ENCODE data around the gene TMSB4X. TPM values are rescaled to one million over a fixed set of nuclear protein-coding genes. Genes with fewer than 3 reads are reported as not detected.
A peak's percentile ranks its signal among the peaks of the same experiment; 100 is the strongest.
"Not testable (repeated sequence)": the region's sequence is repeated elsewhere in the genome, so short reads cannot be mapped to it uniquely, and the experiment has no call there.

Gene TMSB4X
- total RNA-seq, 4 donors from 2014 or later: 1,261 to 2,736 (median 1,532) TPM

DNA sequence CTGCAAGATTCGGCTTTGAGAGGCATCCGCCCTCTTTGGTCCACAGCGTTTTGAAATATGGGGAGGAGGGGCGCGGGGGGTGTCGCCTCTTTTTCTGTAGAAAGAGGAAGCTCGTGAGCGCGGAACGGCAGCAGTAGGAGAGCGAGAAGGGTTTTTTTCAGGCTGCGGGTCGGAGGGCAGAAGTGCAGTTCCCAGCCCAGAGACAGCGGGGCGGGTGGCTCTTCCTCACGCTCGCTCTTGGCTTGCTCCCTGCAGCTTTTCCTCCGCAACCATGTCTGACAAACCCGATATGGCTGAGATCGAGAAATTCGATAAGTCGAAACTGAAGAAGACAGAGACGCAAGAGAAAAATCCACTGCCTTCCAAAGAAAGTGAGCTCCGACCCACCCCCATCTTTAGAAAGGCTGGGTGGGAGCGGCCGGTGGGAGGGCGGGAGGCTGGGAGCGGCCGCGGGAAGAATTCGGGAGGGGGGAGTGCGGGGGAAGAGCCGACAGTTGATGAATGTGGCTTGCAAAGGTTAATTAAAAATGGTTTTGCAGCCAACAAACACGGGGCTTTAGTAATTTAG, 1.2 kb downstream of the TMSB4X start:
- intact Hi-C loops (cut with DNase I; ENCODE audit: low total_unique reads): no loop called here
- TF ChIP-seq, protein P1, sequence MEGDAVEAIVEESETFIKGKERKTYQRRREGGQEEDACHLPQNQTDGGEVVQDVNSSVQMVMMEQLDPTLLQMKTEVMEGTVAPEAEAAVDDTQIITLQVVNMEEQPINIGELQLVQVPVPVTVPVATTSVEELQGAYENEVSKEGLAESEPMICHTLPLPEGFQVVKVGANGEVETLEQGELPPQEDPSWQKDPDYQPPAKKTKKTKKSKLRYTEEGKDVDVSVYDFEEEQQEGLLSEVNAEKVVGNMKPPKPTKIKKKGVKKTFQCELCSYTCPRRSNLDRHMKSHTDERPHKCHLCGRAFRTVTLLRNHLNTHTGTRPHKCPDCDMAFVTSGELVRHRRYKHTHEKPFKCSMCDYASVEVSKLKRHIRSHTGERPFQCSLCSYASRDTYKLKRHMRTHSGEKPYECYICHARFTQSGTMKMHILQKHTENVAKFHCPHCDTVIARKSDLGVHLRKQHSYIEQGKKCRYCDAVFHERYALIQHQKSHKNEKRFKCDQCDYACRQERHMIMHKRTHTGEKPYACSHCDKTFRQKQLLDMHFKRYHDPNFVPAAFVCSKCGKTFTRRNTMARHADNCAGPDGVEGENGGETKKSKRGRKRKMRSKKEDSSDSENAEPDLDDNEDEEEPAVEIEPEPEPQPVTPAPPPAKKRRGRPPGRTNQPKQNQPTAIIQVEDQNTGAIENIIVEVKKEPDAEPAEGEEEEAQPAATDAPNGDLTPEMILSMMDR (IDR thresholded peaks at IDR 0.05): no peak
- TF ChIP-seq POLR2A (IDR thresholded peaks at IDR 0.05): no peak
- 0 to 21% methylated on average over 28 to 34 of the region's 34 CpGs for WGBS, 2 donors
- H3K4me3 ChIP-seq (ENCODE audit: low read depth, poor library complexity, severe bottlenecking): peak overlapping the region; percentile 65
- no peak for DNase-seq (ENCODE audit: low spot score in 2 of 2)

DNA sequence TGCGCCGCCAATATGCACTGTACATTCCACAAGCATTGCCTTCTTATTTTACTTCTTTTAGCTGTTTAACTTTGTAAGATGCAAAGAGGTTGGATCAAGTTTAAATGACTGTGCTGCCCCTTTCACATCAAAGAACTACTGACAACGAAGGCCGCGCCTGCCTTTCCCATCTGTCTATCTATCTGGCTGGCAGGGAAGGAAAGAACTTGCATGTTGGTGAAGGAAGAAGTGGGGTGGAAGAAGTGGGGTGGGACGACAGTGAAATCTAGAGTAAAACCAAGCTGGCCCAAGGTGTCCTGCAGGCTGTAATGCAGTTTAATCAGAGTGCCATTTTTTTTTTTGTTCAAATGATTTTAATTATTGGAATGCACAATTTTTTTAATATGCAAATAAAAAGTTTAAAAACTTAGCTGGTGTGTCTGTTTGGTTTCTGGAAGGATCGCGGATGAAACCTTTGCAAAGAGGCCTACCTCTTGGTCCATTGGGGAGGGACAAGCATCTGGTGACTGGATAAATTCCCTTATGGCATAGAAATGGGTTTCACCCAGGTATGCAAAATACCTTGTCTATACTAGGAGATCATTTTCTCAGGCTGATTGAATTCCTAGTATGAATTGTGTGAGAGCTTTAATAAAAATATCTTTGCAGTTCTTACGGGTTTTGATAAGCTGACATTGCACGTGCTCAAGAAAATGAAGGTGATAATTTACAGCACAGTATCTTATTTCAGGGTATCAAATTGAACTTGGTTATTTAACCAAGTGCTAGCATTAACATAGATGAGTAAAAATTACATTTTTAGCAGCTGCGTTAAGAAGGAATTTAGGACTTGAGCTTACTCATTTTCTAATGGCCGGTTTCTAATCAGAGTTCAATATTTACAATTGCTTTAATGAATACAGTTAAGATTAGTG, 2.2 kb downstream of the TMSB4X start:
- DNase-seq (ENCODE audit: low spot score in 2 of 2); H3K4me3 ChIP-seq (ENCODE audit: low read depth, poor library complexity, severe bottlenecking); intact Hi-C loops (cut with DNase I; ENCODE audit: low total_unique reads): not testable (repeated sequence)
- WGBS, 2 donors: 15 to 43% methylated on average over 12 of the region's 12 CpGs

DNA sequence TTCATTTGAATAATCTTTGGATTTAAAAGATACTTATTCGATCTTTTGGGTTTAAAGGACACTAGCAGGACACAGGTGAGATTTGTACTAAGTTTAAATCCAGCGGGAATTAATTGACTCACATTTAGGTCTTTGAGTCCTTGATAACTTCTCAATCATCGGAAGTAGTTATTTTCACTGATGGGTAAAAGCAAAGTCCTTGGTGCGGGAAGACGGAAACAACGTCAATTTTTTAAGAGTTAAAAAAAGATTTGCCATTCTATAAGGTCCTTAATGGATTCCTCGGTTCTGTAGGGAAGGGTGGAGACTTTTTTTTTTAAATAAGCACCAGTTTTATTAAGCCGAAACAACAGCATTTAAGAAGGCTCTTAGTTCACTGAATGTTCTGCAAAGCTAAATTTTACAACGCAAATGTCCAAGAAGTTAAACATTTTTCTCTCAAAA, 2.9 kb downstream of the TMSB4X start:
- TF ChIP-seq, protein P1 (IDR thresholded peaks at IDR 0.05): no peak
- no peak for TF ChIP-seq POLR2A (IDR thresholded peaks at IDR 0.05)
- intact Hi-C loops (cut with DNase I; ENCODE audit: low total_unique reads): no loop called here
- 29 to 49% methylated on average over 9 of the region's 9 CpGs for WGBS, 2 donors
- H3K4me3 ChIP-seq (ENCODE audit: low read depth, poor library complexity, severe bottlenecking): no peak overlapping the region
- no peak for DNase-seq (ENCODE audit: low spot score in 2 of 2)

DNA sequence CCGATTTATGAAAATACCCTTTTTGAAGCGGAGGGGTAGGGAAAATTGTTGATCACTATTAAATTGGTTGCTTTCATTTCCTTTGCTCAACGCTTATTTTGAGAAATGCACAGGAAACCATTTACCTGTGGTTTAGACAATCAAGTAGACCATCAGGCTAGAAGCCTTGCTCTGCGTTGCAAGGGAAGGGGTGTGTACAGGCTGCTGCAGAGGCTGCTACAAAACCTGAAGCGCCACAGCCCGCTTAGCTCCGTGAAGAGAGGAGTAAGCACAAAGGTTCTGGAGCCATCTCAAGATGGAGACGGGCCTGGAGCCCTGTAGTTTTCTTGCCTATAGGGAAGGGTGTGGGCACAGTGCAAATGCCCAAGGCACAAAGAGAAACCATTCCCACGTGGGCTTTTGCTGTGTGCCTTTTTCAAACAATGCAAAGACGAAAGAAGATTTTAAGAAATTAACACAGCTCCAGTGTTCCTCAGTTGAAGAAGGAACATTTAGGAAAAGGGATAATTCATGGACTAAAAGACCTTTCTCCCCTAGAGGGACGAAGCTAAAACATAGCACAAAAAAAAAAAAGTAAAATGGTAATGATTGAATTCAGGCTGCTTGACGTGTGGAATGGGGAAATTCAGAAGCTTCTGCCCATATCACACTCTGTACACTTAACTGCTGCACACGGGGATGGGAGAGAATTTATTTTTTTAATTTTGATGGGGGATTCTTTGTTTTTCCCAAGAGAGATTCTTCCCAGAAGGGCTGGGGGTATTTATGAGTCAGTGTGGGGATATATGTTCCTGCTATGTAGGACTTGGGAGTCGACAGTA, 3.5 kb downstream of the TMSB4X start:
- no peak overlapping the region for H3K4me3 ChIP-seq (ENCODE audit: low read depth, poor library complexity, severe bottlenecking)
- WGBS, 2 donors: 8 to 29% methylated on average over 14 of the region's 14 CpGs
- TF ChIP-seq POLR2A (IDR thresholded peaks at IDR 0.05): no peak
- TF ChIP-seq, protein P1 (IDR thresholded peaks at IDR 0.05): no peak
- intact Hi-C loops (cut with DNase I; ENCODE audit: low total_unique reads): no loop called here
- DNase-seq (ENCODE audit: low spot score in 2 of 2): peak in 1 of 2 donors; percentile 90

DNA sequence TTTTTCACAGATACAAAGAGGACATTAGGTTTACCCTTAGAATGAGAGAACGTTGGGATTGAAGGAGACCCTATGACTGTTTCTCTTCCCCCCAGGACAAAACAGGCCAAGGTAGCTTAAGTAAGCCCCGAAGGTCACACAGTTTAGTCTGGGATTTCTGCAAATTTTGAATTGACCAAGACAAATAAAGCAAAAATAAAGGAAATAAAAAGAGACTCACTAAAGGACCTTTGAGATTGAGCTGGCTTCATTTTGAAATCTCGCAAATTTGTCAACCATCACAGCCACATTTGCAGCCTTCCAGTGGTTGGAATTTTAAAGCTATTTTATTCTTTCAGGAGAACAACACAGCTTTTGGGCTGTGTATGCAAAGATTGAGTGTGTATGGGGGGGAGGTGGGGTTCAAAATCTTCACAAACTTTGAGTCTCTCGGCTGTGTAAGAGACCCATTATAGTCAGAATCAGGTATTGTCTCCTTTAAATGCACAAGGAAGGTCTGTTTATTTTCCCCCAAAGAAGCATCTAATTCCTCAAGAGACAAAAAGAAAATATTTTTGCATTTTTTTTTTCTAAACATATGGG, 4.2 kb downstream of the TMSB4X start:
- intact Hi-C loops (cut with DNase I; ENCODE audit: low total_unique reads): no loop called here
- TF ChIP-seq, protein P1 (IDR thresholded peaks at IDR 0.05): no peak
- TF ChIP-seq POLR2A (IDR thresholded peaks at IDR 0.05): no peak
- DNase-seq (ENCODE audit: low spot score in 2 of 2): no peak
- 39 to 53% methylated on average over 4 of the region's 4 CpGs for WGBS, 2 donors
- H3K4me3 ChIP-seq (ENCODE audit: low read depth, poor library complexity, severe bottlenecking): no peak overlapping the region
